Measurements from ENCODE around the gene BRF1.
"Not testable (repeated sequence)": the region's sequence is repeated elsewhere in the genome, so short reads cannot be mapped to it uniquely, and the experiment has no call there.

DNA sequence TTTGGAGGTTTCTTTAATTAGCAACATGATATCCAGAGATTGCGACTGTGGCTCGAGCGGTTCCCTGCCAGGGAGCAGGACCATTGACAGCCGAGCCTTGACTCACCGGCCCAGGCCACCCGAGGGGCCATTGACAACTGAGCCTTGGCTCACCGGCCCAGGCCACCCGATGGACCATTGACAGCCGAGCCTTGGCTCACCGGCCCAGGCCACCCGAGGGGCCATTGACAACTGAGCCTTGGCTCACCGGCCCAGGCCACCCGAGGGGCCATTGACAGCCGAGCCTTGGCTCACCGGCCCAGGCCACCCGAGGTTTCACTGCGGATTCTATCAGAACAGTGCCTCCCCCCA, 26.9 kb upstream of the BRF1 start:
- not testable (repeated sequence) for TF ChIP-seq POLR2AphosphoS5 (IDR thresholded peaks at IDR 0.05; ENCODE audit: borderline replicate concordance, low read depth, low read length); EZH2 (IDR thresholded peaks at IDR 0.05)

Data from SK-N-MC (cell line).